Measurements from ENCODE around the gene ARHGEF11.

The ARHGEF11 gene

GRCh38 chr1:156945881-156946661 lies 99.5 kb downstream of the ARHGEF11 start:
- DNase-seq (ENCODE audit: low spot score): no peak
- in situ Hi-C loops (cut with MboI; ENCODE audit: low pct_unique_long_range_greater_than_20kb, low sequenced_read_pairs, unreplicated experiment): no loop called here
- TF ChIP-seq, protein P1, sequence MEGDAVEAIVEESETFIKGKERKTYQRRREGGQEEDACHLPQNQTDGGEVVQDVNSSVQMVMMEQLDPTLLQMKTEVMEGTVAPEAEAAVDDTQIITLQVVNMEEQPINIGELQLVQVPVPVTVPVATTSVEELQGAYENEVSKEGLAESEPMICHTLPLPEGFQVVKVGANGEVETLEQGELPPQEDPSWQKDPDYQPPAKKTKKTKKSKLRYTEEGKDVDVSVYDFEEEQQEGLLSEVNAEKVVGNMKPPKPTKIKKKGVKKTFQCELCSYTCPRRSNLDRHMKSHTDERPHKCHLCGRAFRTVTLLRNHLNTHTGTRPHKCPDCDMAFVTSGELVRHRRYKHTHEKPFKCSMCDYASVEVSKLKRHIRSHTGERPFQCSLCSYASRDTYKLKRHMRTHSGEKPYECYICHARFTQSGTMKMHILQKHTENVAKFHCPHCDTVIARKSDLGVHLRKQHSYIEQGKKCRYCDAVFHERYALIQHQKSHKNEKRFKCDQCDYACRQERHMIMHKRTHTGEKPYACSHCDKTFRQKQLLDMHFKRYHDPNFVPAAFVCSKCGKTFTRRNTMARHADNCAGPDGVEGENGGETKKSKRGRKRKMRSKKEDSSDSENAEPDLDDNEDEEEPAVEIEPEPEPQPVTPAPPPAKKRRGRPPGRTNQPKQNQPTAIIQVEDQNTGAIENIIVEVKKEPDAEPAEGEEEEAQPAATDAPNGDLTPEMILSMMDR (IDR thresholded peaks at IDR 0.05; ENCODE audit: extremely low read depth, insufficient read depth, missing control alignments): no peak

GRCh38 chr1:156944848-156945247 lies 100.7 kb downstream of the ARHGEF11 start:
- in situ Hi-C loops (cut with MboI; ENCODE audit: low pct_unique_long_range_greater_than_20kb, low sequenced_read_pairs, unreplicated experiment): no loop called here
- DNase-seq (ENCODE audit: low spot score): no peak
- TF ChIP-seq, protein P1 (IDR thresholded peaks at IDR 0.05; ENCODE audit: extremely low read depth, insufficient read depth, missing control alignments): no peak

- DNase-seq (ENCODE audit: low spot score): no peak
- in situ Hi-C loops (cut with MboI; ENCODE audit: low pct_unique_long_range_greater_than_20kb, low sequenced_read_pairs, unreplicated experiment): no loop called here
- TF ChIP-seq, protein P1 (IDR thresholded peaks at IDR 0.05; ENCODE audit: extremely low read depth, insufficient read depth, missing control alignments): no peak
These were observed 101.3 kb downstream of the ARHGEF11 start for GRCh38 chr1:156944268-156944667.

- DNase-seq (ENCODE audit: low spot score): no peak
- in situ Hi-C loops (cut with MboI; ENCODE audit: low pct_unique_long_range_greater_than_20kb, low sequenced_read_pairs, unreplicated experiment): no loop called here
- TF ChIP-seq, protein P1 (IDR thresholded peaks at IDR 0.05; ENCODE audit: extremely low read depth, insufficient read depth, missing control alignments): no peak
These were observed 101.8 kb downstream of the ARHGEF11 start for GRCh38 chr1:156943756-156944155.

GRCh38 chr1:156942576-156942975 lies 103.0 kb downstream of the ARHGEF11 start:
- in situ Hi-C loops (cut with MboI; ENCODE audit: low pct_unique_long_range_greater_than_20kb, low sequenced_read_pairs, unreplicated experiment): no loop called here
- TF ChIP-seq, protein P1 (IDR thresholded peaks at IDR 0.05; ENCODE audit: extremely low read depth, insufficient read depth, missing control alignments): no peak
- no peak for DNase-seq (ENCODE audit: low spot score)

GRCh38 chr1:156942176-156942575 lies 103.4 kb downstream of the ARHGEF11 start:
- TF ChIP-seq, protein P1 (IDR thresholded peaks at IDR 0.05; ENCODE audit: extremely low read depth, insufficient read depth, missing control alignments): no peak
- no peak for DNase-seq (ENCODE audit: low spot score)
- in situ Hi-C loops (cut with MboI; ENCODE audit: low pct_unique_long_range_greater_than_20kb, low sequenced_read_pairs, unreplicated experiment): no loop called here
